Measurements from ENCODE around the gene PEX11A.
"Not testable (repeated sequence)": the region's sequence is repeated elsewhere in the genome, so short reads cannot be mapped to it uniquely, and the experiment has no call there.

PEX11A gene, protein sequence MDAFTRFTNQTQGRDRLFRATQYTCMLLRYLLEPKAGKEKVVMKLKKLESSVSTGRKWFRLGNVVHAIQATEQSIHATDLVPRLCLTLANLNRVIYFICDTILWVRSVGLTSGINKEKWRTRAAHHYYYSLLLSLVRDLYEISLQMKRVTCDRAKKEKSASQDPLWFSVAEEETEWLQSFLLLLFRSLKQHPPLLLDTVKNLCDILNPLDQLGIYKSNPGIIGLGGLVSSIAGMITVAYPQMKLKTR

DNA sequence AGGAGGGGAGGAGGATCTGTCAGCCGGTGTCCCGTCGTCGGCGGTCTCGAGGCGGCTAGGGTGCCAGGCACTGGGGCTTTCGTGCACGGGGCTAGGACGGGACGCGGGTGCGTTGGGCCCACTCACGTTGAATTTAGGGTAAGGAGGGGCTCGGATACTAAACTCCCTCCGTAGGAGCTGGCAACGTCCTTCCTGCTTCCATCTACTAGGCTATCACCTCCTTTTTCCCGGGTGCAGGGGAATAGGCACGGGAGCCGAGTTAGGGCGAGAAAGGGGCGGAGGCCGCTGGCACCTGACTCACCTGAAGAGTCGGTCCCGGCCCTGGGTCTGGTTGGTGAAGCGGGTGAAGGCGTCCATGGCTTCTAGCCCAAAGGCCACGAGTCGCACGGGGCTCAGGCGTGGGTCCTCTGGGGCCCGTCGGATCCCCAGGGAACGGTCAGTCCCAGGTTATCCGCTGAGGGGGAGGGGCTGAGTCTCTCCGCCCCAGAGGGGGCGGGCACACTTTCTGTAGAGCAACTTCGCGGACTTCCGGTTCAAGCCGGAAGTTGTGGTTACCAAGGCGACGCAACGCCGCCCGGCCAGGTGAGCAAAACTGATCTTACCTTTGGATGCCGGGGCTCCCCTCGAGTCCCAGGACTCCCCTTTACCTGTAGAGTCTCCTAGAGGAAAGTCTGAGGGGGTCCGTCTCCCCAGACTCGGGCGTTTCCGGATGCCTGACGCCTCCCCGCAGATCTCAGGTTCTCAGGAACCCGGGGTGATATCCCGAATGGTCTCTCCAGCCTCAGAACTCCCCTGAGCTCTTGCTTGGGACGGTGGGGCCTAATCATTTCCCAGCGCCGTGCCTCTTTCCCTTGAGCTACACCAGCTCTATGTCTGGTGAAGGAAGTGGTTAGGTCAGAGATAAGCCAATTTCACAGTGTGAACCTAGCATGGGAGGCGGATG is at the start of gene PEX11A, which contains the start of gene WDR93:
Gene PEX11A (minus strand): TSS at position 479 of the 943 bp plus-strand sequence. CDS start 122 bp downstream, at position 357.
Gene WDR93 (plus strand): TSS at position 536 of the 943 bp plus-strand sequence. CDS start 10,936 bp downstream, outside the sequence.
- DNase-seq: peak; percentile 47 to 75

DNA sequence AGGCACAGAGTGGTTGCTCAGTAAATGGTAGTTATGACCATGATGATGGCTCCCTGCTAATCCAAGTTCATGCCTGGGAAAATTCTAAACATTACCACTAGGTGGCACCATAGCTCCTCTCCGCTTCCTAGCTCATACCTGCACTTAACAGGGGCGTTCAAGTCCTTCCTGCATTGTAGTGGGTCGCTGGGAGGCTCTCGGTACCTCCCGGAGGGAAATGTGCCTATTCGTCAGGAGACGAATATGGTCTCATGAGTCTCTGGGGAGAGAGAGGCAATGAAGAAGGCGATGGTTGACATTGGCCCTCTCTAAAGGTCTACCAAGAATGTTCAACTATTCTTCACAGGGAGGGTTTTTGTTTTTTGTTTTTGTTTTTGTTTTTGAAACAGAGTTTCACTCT is 49.6 kb upstream of the PEX11A start:
- DNase-seq: peak; percentile 31 to 91

DNA sequence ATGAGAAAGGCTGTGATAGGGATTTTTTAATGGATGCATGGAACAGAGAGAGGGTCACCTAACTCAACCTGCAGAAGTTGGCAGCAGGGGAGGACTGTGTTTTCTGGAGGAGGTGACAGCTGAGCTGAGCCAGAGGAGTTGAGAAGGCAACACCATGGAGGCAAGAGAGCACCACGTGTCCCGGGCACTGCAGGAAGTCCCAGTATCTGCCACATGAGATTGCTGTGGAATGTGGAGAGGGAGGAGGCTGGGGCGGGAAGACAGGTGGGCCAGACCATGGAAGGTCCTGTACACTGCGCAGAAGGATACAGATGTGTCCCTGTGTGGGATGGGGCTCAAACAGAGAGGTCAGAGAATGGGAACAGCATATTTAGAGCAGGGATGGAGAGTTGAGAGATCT is 45.2 kb upstream of the PEX11A start:
- no peak for DNase-seq

DNA sequence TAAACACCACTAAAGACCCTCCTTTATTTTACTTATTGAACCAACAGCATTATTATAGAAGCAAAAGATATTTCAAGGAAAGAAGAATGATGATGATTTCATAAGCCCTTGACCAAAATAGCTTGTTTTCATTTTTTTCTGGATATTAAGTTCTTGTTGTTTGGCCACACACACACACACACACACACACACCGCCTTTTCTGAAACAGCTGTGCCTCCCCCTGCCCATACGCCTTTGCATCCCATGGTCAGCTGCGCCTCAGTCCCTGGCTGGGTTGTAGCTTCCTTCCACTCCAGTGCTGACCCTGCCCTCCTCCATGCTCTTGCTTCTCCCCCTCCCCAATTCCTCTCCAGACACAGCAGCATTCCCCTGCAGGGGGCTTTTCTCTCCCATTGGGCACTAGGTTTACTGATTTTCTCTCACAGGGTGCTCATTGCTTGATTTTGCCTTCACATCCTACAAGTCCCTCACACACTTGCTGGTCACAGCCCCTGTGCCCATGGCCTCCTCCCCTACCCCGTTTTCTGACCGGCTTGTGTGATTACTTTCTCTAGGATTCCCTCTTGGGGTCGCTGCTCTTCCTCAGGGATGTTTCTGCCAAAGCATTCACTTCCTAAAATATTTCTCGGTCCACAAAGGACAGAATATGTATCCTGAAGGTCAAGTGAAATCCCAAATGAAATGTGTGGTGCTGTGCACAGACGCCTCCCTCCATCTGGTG is 42.1 kb upstream of the PEX11A start:
- no peak for DNase-seq

DNA sequence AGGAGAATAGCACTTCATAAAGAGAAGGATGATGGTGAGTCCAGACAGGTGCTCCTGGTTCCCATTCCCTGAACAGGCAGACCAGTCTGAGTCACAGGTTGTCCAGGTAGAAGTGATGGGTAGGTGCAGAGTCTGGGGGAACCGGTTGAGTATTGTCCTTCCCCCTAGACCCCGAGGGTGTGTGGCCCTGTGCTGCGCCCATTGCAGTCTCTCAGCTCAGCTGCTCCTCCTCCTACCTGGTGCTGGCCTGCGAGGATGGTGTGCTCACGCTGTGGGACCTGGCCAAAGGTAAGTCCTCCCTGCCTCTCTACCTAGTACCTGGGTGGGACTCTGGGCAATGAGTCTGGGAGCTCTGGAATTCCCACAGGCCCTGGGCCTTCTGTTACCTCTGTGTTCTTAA is 40.7 kb upstream of the PEX11A start:
- no peak for DNase-seq

DNA sequence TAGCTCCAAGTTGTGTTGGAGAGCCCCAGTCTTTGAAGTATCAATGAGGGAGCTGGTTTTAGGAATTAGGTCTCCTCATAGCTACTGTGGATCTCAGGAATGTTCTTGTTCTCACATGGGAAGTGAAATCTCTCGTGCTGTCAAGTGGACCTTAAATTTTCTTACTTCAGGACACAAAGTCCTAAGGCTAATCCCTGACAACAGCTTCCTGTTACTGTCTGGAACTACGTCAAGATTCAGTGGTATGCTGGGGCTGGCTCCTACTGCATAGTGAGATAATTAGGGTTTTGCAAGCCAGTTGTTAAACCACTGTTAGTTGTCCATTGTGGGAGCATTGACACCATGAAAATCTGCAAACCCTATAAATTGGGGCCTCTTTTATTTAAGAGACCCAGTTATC is 37.7 kb upstream of the PEX11A start:
- DNase-seq: no peak

DNA sequence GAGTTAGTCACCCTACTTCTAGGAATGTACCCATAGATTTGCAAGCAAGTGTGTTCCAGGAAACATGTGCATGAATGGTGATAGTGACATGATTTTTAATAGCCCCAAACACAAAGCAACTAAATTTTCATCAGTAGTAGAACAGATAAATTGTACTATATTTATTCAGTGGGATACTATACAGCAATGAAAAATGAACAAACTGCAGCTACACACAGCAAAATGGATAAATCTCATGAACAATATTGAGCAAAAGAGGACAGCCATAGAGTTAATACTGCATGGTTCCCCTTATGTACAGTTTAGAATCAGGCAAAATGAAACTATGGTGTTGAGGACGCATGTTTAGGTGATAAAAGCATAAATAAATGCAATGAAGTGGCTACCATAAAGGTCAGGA is 34.5 kb upstream of the PEX11A start:
- no peak for DNase-seq

DNA sequence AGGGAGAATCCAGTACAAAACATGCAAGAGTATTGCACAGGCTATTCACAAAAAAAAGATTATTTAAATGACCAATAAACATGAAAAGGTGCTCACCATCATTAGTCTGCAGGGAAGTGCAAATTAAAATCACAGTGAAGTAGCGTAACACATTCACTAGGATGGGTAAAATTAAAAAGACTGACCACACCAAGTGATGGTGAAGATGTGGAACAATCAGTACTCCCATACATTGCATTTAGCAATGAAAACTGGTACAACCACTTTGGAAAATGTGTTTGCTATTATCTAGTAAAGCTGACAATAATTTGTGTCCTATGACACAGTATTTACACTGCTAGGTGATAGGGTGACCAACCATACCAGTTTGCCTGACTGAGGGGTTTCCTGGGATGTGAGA is 34.1 kb upstream of the PEX11A start:
- DNase-seq: no peak

DNA sequence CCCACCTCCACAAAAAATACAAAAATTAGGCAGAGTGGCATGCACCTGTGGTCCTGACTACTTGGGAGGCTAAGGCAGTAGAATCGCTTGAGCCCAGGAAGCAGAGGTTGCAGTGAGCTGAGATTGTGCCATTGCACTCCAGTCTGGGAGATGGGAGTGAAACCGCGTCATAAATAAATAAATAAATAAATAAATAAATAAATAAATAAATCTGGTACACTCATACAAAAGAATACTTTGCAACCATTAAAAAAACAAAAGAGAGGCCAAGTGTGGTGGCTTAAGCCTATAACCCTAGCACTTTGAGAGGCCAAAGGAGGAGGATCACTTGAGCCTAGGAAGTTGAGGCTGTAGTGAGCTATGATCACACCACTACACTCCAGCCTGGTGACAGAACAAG is 32.5 kb upstream of the PEX11A start:
- no peak for DNase-seq

DNA sequence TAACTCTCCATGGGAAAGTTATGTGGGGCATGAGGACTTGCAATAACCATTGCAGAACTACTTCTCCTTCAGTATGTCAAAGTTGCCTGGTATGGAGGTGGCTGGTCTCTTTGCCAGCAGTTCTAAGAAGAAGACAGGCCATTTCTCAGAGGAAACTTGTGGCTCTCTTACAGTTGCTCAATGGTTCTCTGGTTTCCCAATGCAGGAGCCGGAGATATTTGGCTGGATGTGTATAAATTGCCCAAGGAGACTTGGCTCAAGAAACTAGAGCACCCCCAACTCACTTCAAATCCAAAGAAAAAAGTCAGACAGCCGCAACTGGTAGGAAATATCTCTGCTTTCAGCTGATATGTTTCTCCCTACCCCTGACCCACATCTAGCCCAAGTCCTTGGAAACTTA is 24.2 kb upstream of the PEX11A start:
- DNase-seq: peak; percentile 50 to 67

DNA sequence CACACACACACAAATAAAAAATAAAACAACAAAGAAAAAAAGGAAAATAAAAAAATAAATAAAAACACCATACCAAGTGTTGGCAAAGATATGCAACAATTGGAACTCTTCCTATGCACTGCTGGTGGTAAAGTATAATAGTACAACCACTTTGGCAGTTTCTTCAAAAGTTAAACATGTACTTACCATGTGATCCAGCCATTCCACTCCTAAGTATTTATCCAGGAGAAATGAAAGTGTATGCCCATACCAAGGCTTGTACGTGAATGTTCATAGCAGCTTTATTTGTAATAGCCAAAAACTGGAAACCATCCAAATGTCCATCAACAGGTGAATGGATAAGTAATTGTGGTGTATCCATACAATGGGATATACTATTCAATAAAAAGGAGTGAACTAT is 17.0 kb upstream of the PEX11A start:
- no peak for DNase-seq

DNA sequence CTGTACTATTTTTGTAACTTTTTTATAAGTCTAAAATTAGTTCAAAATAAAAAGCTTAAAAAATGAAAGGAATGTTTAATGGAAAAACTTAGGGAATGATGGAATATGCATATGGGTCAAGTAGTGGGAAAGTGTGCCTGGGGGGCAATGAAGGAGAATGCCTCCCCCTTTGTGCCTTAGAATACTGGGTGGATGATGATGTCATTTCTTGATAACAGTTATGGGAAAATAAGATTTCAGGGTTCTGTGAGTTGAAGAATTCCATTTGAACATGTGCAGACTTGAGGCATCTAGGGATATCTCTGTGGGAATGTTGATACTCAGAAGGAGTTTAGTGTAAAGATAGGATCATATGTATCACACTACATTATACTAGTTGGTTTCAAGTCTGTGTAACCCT is 13.9 kb upstream of the PEX11A start:
- DNase-seq: no peak

DNA sequence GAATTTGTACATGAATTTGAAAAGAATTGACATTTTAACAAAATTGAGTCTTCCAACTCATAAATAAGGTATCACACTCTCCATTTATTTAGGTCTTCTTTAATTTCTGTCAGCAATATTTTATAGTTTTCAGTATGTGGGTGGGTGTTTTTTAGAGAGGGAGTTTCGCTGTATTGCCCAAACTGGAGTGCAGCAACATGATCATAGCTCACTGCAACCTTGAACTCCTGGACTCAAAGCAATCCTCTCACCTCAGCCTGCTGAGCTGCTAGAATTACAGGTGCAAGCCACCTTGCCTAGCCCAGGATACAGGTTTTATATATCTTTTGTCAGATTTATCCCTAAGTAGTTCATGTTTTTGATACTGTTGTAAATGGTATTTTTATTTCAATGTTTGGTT is 4.6 kb upstream of the PEX11A start:
- no peak for DNase-seq

DNA sequence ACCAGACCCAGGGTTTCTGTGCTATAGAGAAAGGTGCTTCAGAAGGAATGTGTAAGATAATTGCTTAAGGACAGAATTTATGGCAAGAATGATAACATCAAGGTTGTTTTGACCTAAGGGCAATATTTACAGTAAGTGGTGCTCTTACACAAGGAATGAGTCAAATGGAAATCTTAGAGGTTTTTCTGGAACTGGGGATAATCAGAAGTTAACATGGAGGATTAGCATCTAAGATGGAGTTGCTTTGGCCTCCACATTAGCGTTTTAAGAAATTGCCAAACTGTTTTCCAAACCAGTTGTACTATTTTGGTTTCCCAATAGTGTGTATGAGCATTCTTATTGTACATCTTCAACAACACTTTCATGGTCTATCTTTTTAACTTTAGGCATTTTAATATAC is 3.1 kb upstream of the PEX11A start:
- no peak for DNase-seq

DNA sequence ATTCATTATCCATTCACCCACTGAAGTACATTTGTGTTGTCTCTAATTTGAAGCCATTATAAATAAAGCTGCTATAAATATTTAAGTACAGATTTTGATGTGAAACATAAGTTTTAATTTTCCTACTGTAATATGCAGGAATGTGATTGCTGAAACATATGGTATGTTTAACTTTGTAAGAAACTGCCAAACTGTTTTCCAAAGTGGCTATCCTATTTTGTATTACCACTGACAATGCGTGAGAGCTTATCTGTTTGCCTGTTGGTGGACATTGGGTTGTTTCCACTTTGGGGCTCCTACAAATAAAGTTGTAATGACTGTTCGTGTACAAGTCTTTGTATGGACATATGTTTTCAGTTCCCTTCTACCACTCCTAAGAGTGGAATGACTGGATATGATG is 2.5 kb upstream of the PEX11A start:
- no peak for DNase-seq

DNA sequence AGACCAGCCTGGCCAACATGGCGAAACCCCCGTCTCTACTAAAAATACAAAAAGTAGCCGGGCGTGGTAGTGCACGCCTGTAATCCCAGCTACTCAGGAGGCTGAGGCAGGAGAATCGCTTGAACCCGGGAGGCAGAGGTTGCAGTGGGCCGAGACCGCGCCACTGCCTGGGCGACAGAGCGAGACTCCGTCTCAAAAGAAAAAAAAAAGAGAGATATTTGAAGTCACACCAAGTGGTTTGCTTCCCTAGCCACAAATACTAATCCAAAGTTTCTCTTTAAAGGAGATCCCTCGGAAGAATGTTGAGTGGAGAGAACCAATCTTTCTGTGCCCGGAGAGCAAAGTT is 651 bp downstream of the PEX11A start:
- not testable (repeated sequence) for DNase-seq

DNA sequence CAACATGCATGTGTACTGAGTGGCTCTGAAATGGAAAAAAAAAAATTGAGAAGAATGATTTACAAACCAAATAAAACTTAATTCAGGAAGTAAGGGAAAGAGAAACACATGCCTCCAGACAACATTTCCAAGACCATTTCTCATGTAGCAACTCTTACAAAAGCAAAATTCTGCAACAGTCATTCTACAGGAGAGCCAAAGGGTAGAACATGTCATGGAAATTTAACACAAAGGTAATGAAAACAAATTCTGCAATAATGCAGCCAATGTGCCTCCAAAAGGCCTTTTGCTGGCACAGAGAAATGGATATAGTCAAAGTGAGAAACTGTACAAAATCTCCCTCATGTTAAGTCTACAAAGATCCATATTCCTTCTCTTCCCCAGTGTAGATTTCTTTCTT is 4.0 kb downstream of the PEX11A start:
- no peak for DNase-seq

DNA sequence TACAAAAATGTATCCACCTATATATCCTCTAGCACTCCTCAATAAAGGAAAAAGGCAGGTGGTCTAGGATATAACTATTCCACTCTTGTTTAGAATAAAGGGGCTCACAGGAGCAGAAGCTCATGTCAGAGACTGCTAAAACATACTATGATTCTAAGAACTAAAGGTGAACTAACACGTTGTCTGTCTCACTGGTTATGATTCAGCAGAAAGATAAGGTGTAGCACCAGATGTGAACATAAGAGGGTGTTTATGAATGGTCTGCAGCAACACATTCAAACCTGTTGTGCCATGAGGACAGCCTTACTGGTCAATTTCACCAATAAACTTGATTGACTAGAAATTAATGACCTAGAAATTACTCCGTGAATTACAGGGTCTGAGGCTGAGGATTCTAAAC is 4.6 kb downstream of the PEX11A start:
- no peak for DNase-seq

DNA sequence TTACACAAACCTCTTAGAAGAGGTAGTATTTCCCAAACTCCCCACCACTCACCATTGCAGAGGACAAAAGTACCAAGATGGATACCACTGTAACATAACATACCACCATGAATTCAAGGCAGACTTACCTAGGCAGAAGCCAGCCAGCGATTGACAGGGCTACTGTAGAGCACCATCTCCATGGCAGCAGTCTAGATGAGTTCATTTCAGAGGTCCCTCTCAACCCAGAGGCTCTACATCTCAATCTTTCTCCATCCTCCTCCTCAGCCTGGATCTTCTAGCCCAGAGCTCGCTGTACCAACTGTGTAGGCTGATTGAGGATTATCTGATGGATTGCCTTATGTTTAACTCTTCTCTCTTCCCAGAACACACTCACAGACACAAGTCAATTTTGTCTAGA is 9.4 kb downstream of the PEX11A start:
- no peak for DNase-seq

DNA sequence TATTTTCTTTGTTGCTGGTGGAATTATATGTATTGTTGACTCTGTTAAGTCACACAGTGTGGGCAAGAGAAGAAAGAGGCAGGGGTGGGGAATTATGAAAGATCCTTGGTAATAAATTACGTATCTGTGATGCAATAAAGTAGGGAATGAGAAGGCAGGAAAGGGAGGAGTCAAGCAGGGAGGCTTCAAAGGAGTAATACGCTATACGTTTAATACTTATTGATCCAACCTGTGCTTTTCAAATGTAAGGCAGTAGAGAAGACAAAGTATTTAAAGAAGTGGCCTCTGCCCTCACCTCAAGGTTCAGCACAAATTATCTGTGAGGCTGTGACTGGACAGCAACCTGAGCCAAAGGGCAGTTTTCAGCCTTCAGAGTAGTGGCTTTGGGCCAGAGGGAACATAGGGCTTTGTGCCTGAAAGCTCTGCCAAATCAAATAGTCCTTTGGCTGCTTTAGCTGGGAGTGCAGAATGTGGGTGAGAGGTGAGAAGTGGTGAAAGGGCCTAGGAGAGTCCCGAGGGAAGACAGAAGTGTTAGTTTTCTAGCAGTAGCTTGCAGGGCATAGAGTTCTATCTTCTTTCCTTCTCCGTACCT is 10.2 kb downstream of the PEX11A start:
- no peak for DNase-seq

DNA sequence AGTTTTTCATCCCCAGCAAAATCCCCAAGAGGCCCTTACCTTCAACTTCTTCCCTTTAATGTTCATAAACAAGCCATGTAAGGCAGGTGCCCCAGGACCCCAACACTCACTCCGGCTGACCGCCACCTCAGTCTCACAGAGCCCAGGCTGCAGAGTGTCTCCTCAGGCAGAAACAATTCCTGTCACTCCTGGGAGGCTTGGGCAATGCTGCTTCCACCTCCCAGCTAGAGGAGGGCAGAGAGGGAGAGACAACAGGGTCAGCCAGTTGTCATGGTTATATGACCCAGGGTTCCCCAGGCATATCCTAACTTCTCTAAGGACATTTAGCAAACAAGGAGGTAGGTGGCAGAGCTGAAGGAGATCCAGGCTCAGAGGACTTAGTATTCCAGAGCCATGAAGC is 11.3 kb downstream of the PEX11A start, which contains the start of gene PLIN1:
Gene PLIN1 (minus strand): TSS at position 156 of the 400 bp plus-strand sequence. CDS start 1,878 bp downstream, outside the sequence.
- DNase-seq: no peak

DNA sequence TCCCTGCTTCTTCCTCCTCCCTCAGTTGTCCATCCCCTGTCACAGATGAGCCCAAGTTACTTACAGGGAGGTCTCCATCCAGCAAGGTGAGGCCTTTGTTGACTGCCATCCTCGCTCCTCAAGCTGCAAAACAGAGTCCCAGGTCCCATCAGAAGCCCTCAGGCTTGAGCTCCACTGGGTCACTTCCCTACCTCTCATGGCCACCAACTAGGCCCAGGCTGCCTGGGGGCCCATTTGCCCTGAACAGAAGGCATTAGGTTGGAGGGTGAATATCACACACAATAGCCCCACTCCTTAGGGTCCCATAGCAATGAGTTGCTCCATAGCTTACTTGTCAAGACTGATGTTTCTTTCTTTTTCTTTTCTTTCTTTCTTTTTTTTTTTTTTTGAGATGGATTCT is 13.2 kb downstream of the PEX11A start:
- DNase-seq: no peak

DNA sequence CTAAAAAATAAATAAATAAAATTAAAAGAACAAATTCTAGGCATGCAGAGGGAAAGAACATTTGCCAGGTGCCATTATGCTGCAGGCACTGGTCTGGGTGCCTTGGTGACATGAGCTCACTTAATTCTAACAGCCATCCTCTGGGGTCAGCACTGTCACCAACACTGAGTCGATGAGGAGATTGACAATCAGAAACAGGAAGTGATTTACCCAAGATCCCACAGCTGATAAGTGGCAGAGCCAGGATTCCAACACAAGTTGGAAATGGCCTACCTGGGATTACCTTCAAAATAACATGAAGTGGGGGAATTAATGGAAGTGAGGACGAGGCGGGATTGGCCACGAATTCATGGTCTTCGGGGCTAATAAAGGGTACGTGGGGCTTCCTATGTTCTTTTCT is 14.9 kb downstream of the PEX11A start:
- no peak for DNase-seq

Measured in inflammatory macrophage treated with lipopolysaccharide for 1 hour (primary cell).